ENCODE results near the gene SEC24C. TPM values are rescaled to one million over a fixed set of nuclear protein-coding genes. Genes with fewer than 3 reads are reported as not detected.

Gene SEC24C
- total RNA-seq, 4 donors from 2014 or later, result 25.3 to 75.9 (median 40.1) TPM

- TF ChIP-seq, protein P1, sequence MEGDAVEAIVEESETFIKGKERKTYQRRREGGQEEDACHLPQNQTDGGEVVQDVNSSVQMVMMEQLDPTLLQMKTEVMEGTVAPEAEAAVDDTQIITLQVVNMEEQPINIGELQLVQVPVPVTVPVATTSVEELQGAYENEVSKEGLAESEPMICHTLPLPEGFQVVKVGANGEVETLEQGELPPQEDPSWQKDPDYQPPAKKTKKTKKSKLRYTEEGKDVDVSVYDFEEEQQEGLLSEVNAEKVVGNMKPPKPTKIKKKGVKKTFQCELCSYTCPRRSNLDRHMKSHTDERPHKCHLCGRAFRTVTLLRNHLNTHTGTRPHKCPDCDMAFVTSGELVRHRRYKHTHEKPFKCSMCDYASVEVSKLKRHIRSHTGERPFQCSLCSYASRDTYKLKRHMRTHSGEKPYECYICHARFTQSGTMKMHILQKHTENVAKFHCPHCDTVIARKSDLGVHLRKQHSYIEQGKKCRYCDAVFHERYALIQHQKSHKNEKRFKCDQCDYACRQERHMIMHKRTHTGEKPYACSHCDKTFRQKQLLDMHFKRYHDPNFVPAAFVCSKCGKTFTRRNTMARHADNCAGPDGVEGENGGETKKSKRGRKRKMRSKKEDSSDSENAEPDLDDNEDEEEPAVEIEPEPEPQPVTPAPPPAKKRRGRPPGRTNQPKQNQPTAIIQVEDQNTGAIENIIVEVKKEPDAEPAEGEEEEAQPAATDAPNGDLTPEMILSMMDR (IDR thresholded peaks at IDR 0.05), result no peak
- no peak for TF ChIP-seq POLR2A (IDR thresholded peaks at IDR 0.05)
- intact Hi-C loops (cut with DNase I; ENCODE audit: low total_unique reads), result no loop called here
- Histone ChIP-seq H3K27ac (no peak overlapping the region), H3K27me3 (no peaks in the 10 kb centered on the region), H3K4me3 (no peak overlapping the region), H3K36me3 (no peaks in the 10 kb centered on the region), H3K9me3 (no peaks in the 10 kb centered on the region), H3K4me1 (no peaks in the 10 kb centered on the region)
- no peak for DNase-seq
Observed at GRCh38 chr10:73808021-73808815, 64.0 kb downstream of the SEC24C start.

DNA sequence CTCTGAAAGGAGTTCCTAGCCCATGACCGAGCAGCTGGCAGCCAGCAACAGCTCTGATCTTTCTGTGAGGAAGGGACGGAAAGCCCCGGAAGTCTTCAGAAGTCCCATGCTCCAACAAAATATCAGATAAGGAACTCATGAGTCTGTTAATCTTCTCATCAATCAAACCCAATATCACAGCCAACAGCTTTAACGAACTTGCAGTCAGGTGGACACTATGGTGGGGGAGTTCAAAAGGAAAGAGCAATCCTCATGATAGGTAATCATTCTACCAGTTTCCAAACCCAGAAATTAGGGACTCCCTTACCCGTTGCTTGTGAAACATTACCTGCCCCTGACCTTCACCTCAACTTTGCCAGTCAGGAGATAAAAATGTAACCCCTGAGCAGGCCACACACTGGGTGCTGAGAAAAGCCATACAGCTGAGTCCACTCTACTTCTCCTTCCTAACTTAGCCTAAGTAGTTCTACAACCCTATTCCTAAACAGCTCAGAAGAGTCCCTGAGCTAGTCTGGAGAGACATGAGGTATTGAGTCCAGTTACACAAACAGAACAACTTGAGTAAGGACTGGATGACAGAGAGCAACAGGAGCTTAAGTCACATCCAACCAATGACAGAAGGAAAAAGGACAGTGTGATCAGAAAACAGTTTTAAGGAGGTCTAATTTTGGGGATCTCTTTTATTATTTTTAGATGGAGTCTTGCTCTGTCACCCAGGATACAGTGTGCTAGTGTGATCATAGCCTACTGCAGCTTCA, 65.1 kb downstream of the SEC24C start:
- H3K4me3 ChIP-seq, result no peak overlapping the region
- H3K9me3 ChIP-seq, result no peaks in the 10 kb centered on the region
- no peak for DNase-seq
- H3K27me3 ChIP-seq, result no peaks in the 10 kb centered on the region
- no peak for TF ChIP-seq POLR2A (IDR thresholded peaks at IDR 0.05)
- TF ChIP-seq, protein P1 (IDR thresholded peaks at IDR 0.05), result no peak
- intact Hi-C loops (cut with DNase I; ENCODE audit: low total_unique reads), result no loop called here
- no peak overlapping the region for H3K27ac ChIP-seq
- H3K36me3 ChIP-seq, result no peaks in the 10 kb centered on the region
- no peaks in the 10 kb centered on the region for H3K4me1 ChIP-seq

DNA sequence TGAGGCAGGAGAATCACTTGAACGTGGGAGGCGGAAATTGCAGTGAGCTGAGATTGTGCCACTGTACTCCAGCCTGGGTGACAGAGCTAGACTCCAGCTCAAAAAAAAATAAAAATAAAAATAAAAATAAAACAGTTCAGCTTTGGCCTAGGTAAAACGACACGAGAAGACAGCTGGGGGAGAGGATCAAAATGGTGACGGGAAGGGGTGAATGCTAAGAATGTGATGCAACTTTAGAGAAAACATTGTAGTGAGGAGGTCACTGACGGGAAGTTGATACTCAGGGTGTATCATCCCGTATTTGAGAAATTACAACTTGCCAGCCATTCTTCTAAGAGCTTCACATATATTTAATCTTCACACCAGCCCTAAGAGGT, 66.2 kb downstream of the SEC24C start:
- Histone ChIP-seq H3K9me3 (no peaks in the 10 kb centered on the region), H3K4me1 (no peaks in the 10 kb centered on the region), H3K27ac (peak overlapping the region; percentile 88), H3K4me3 (peak overlapping the region; percentile 73 to 74), H3K36me3 (no peaks in the 10 kb centered on the region), H3K27me3 (no peaks in the 10 kb centered on the region)
- intact Hi-C loops (cut with DNase I; ENCODE audit: low total_unique reads), result no loop called here
- no peak for DNase-seq
- no peak for TF ChIP-seq POLR2A (IDR thresholded peaks at IDR 0.05)
- TF ChIP-seq, protein P1 (IDR thresholded peaks at IDR 0.05), result no peak

DNA sequence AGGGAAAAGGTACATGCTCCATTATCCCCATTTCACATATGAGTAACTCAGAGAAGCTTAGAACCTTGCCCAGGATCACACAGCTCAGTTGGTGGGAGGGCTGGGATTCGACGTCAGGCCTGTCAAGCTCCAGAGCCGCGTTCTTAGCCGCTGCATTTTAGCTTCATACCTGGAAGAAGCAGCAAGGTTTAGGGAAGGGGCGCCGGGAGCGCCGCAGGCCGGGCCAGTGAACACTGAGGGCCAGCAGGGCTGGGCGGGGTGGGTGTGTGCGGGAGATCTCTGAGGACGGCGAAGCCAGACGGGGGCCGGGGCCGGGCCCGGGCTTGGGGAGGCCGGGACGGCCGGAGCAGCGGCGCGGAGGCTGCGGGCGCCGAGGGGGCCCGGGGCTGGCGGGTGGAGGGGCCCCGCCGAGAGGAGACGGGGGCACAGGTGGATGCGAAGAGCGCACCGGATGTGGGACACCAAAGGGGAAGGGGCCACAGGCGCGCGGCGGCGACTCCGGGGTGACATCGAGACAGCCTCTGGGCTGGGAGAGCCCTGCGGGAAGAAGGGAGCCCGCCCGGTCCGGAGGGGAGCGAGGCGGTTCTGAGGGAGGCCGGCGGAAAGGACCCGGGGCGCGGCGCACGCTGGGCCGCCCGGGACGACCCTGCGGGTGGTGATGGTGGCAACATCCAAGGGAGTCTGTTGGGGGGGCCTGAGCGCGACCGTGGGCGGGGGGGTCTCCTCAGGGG, 66.7 kb downstream of the SEC24C start:
- H3K36me3 ChIP-seq, result no peaks in the 10 kb centered on the region
- no peak for TF ChIP-seq POLR2A (IDR thresholded peaks at IDR 0.05)
- TF ChIP-seq, protein P1 (IDR thresholded peaks at IDR 0.05), result no peak
- peak overlapping the region; percentile 73 to 74 for H3K4me3 ChIP-seq
- intact Hi-C loops (cut with DNase I; ENCODE audit: low total_unique reads), result no loop called here
- no peak for DNase-seq
- peak overlapping the region; percentile 88 for H3K27ac ChIP-seq
- no peaks in the 10 kb centered on the region for H3K27me3 ChIP-seq
- no peaks in the 10 kb centered on the region for H3K9me3 ChIP-seq
- no peaks in the 10 kb centered on the region for H3K4me1 ChIP-seq

All from uterus (tissue), 4 donors.